ENCODE results near the gene SPIRE1.
"Not testable (repeated sequence)": the region's sequence is repeated elsewhere in the genome, so short reads cannot be mapped to it uniquely, and the experiment has no call there.

The SPIRE1 gene

GRCh38 chr18:12417687-12418086 lies 240.2 kb downstream of the SPIRE1 start:
- DNase-seq (ENCODE audit: low read depth in 3 of 3), result no peak

DNA sequence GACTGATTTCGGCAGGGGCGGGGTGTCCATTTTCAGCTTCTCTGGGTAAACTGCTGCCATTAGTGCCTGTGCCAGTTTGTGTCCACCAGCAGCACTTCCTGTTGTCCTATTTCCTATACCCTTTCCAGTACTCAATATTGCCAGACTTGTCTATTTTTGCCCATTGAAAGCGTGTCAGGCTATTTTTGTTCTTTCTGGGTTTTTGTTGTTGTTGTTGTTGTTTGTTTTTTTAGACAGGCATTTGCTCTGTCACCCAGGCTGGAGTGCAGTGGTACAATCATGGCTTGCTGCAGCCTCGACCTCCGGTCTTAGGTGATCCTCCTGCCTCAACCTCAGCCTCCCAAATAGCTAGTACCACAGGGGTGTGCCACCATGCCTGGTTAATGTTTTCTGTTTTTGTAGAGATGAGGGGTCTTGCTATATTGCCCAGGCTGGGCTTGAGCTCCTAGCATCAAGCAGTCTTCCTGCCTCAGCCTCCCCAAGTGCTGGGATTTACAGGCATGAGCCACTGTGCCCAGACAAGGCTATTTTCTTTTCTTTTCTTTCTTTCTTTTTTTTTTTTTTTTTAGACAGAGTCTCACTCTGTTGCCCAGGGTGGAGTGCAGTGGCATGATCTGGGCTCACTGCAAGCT lies 241.7 kb downstream of the SPIRE1 start:
- DNase-seq (ENCODE audit: low read depth in 3 of 3), result no peak

- no peak for DNase-seq (ENCODE audit: low read depth in 3 of 3)
These were observed 246.5 kb downstream of the SPIRE1 start for GRCh38 chr18:12411456-12411855.

GRCh38 chr18:12410747-12411146 lies 247.2 kb downstream of the SPIRE1 start:
- not testable (repeated sequence) for DNase-seq (ENCODE audit: low read depth in 3 of 3)

DNA sequence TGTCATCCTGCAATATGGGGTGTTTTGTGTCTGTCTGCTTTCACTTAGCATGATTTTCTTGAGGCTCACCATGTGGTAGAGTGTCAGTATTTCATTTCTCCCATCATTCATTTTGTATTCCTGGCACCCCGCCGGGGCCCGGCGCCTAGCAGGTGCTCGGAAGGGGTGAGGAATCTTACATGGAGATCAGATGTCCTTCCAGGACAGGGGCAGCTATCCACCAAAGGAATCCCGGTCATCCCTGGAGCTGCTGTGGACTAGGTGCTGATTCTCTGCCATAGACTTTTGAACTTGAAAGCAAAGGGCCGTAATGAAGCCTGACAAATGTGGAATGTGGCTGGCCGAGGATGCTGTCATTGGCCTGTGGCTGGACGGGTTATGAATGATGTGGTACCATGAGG lies 247.8 kb downstream of the SPIRE1 start:
- no peak for DNase-seq (ENCODE audit: low read depth in 3 of 3)

- no peak for DNase-seq (ENCODE audit: low read depth in 3 of 3)
These were observed 248.4 kb downstream of the SPIRE1 start for GRCh38 chr18:12409469-12409868.

GRCh38 chr18:12408247-12408869 lies 249.5 kb downstream of the SPIRE1 start:
- DNase-seq (ENCODE audit: low read depth in 3 of 3), result no peak

GRCh38 chr18:12406371-12407111 lies 251.4 kb downstream of the SPIRE1 start:
- no peak for DNase-seq (ENCODE audit: low read depth in 3 of 3)

GRCh38 chr18:12405066-12405465 lies 252.8 kb downstream of the SPIRE1 start:
- no peak for DNase-seq (ENCODE audit: low read depth in 3 of 3)

DNA sequence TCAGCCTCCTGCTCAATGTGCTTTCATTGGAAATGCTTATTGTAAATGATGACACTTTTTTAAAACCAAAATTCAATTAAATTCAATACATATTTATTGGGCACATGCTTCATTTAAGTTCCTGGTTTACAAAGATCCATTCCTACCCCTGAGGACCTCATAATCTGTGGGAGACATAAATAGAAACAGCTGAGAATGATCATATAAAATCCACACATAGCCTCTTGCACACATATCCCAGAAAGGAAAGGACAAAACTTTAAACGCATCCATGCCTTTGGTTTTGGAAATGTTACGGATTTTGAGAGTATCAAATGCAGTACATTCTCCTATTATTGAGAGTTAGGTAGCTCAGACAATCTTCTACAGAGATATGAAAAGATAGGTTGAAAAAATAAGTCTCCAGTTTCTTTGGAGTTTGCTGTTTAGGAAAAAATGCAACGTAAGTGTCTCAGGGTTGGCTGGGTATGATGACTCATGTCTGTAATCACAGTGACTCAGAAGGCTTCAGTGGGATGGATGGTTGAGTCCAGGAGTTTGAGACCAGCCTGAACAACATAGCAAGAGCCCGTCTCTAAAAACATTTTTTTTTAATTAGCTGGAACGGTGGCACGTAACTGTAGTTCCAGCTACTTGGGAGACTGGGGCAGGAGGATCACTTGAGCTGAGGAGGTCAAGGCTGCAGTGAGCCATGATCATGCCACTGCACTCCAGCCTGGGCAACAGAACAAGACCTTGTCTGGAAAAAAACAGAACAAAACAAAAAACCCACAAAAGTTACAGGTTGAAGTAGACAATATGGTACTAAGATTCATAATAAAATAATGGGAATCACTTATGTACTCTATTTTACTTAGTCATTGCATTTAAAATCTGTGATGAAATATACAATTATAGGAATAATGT lies 254.1 kb downstream of the SPIRE1 start:
- DNase-seq (ENCODE audit: low read depth in 3 of 3), result no peak

DNA sequence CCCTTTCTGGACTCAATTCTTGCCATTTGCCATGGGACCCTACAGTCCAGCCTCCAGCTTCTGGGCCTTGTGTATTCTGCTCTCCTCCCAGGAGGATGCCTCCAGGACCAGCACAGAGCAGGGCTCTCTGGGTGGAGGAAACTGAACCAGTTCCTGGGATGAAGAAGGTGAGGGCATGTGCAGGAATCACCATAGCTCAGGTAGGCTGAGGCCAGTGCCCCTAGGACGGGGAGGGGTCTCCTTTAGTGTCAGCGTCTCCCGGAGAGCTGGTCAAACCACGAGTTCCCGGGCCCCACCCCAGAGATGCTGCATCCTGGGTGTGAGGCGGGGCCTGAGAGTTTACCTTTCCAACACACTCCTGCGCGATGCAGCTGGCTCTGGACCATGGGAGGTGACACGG lies 256.0 kb downstream of the SPIRE1 start:
- DNase-seq (ENCODE audit: low read depth in 3 of 3), result no peak

DNA sequence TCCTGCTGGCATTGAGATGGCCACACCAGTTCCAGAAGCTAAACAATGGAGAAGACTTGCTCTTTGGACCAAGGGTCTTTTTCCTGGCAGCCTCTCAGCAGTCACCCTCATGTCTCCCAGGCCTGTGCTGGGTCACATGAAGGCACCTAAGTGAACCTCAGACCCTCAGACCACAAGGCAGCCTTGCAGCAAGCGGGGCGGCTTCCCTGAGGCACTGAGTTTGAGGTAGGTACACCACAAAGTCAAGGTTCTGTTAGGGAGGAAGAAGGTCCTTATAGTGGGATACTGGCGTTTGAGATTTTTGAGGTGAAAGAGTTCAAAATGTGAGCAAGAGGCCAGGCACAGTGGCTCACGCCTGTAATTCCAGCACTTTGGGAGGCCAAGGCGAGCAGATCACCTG lies 258.7 kb downstream of the SPIRE1 start:
- DNase-seq (ENCODE audit: low read depth in 3 of 3), result no peak

DNA sequence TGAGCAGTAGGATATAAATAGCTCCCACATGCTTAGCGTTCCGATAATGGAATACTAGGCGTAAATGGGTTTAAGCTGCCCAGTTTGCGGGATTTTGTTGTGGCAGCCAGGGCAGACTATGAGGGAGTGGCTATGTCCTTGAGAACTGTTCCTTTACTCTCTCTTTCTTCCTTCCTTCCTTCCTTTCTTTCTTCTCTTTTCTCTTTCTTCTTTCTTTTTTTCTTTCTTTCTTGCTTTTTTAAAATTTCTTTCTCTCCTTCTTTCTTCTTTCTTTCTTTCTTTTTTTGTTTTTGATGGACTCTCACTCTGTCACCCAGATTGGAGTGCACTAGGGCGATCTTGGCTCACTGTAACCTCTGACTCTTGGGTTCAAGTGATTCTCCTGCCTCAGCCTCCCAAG lies 259.3 kb downstream of the SPIRE1 start:
- no peak for DNase-seq (ENCODE audit: low read depth in 3 of 3)

DNA sequence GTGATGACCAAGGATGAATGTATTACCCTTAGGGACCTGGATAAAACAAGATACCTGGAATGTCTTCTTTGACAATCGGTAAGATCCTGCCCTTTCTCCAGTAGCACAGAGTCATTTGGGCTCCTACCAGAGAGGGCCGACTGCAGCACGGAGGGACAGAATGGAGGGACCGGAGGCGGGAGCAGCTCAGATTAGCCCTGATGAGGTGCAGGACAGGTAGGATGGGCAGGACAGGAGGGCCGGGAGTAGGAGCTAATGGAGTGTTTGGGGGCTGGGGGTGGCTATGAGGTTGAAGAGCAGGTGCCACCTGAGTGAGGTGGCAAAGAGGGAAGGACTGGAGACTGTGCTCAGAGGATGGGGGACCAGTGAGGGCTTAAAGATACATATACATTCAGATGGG lies 260.1 kb downstream of the SPIRE1 start:
- no peak for DNase-seq (ENCODE audit: low read depth in 3 of 3)

- DNase-seq (ENCODE audit: low read depth in 3 of 3), result no peak
These were observed 260.7 kb downstream of the SPIRE1 start for GRCh38 chr18:12397254-12397653.

Measured in stimulated activated CD4-positive, alpha-beta T cell treated with anti-CD3 and anti-CD28 coated beads, TNF-alpha, amount 100 ng/mL, for 48 hours (primary cell).